Activated CD8-positive, alpha-beta memory T cell treated with anti-CD3 and anti-CD28 coated beads for 1 hour (primary cell): Measurements from ENCODE around the gene DENND4A.
A peak's percentile ranks its signal among the peaks of the same experiment; 100 is the strongest.

Source experiments
- DNase-seq, 2 donors: peaks; one replicate each; pipeline ENCODE4 v3.0.0-alpha.2; 2020; ENCODE audit warnings: low read depth in 1 of 2; ENCODE audit errors: extremely low read depth in 1 of 2

Gene DENND4A

GRCh38 chr15:65792138-65792987 is at the start of gene DENND4A:
TSS of gene DENND4A (minus strand) at chr15:65792293. CDS start at chr15:65756450, 35,843 bp downstream.
- peak; percentile 96 to 97 for DNase-seq

- DNase-seq, result no peak
Observed at GRCh38 chr15:65841121-65841930, 49.2 kb upstream of the DENND4A start.

GRCh38 chr15:65839985-65840384 is 47.9 kb upstream of the DENND4A start:
- DNase-seq, result no peak

- DNase-seq, result no peak
Observed at GRCh38 chr15:65839354-65839901, 47.3 kb upstream of the DENND4A start.

GRCh38 chr15:65837301-65838294 is 45.5 kb upstream of the DENND4A start:
- DNase-seq, result no peak

GRCh38 chr15:65836665-65837064 is 44.6 kb upstream of the DENND4A start:
- DNase-seq, result no peak

GRCh38 chr15:65835447-65835846 is 43.4 kb upstream of the DENND4A start:
- no peak for DNase-seq

GRCh38 chr15:65834603-65835282 is 42.6 kb upstream of the DENND4A start:
- no peak for DNase-seq

- no peak for DNase-seq
Observed at GRCh38 chr15:65833501-65834205, 41.6 kb upstream of the DENND4A start.

- peak; percentile 17 to 25 for DNase-seq
Observed at GRCh38 chr15:65832549-65833364, 40.7 kb upstream of the DENND4A start.

GRCh38 chr15:65829130-65829764 is 37.2 kb upstream of the DENND4A start:
- DNase-seq, result no peak

GRCh38 chr15:65828585-65828984 is 36.5 kb upstream of the DENND4A start:
- DNase-seq, result no peak

- no peak for DNase-seq
Observed at GRCh38 chr15:65827065-65827464, 35.0 kb upstream of the DENND4A start.

- no peak for DNase-seq
Observed at GRCh38 chr15:65824941-65825544, 33.0 kb upstream of the DENND4A start.

- no peak for DNase-seq
Observed at GRCh38 chr15:65824031-65824743, 32.1 kb upstream of the DENND4A start.

- no peak for DNase-seq
Observed at GRCh38 chr15:65822316-65822715, 30.2 kb upstream of the DENND4A start.

GRCh38 chr15:65821070-65821469 is 29.0 kb upstream of the DENND4A start:
- no peak for DNase-seq
